OCI-LY1 (cell line): ENCODE data around the gene GNB1L.

Source experiments
- CTCF ChIP-seq: fragments of 200-600 bp; sonication (generic), shearing (Covaris generic); IDR thresholded peaks from 2 replicates; pipeline ENCODE4 v1.5.1; 2017; ENCODE audit warnings: mild to moderate bottlenecking, antibody characterized with exemption, low read length, moderate library complexity, mixed read lengths
- EZH2 ChIP-seq: fragments of 200-600 bp; sonication (generic), shearing (Covaris generic); IDR thresholded peaks from 2 replicates; pipeline ENCODE4 v1.8.0; 2017; ENCODE audit warnings: borderline replicate concordance, mixed run types, mild to moderate bottlenecking, antibody characterized with exemption, low read length, moderate library complexity, mixed read lengths

GRCh38 chr22:19733755-19734154 lies 120.9 kb downstream of the GNB1L start:
- TF ChIP-seq CTCF (no peak), EZH2 (no peak)
